Lung (tissue), 12 donors: ENCODE data around the gene B4GALT5. TPM values are rescaled to one million over a fixed set of nuclear protein-coding genes. Genes with fewer than 3 reads are reported as not detected.

ENCODE experiments used
- ATAC-seq: fragments of 200-7000 bp; cut with Tn5 transposase; one replicate; pipeline ENCODE4 v1.9.1; 2020; ENCODE audit warnings: moderate number of reproducible peaks; ENCODE audit not compliant: insufficient read depth, low FRiP score
- DNase-seq, 3 donors: peaks; one replicate each; pipeline ENCODE4 v3.0.0-alpha.2; 2013 to 2017
- H3K27ac ChIP-seq, 2 donors: one replicate each; pipeline ENCODE4 v1.5.1; 2013; ENCODE audit warnings: mild to moderate bottlenecking in 2 of 2, moderate library complexity in 2 of 2, control low read depth in 1 of 2, inconsistent platforms in 1 of 2, low read depth in 1 of 2, low read length in 1 of 2
- H3K27me3 ChIP-seq, 3 donors: one replicate each; pipeline ENCODE4 v1.5.1; 2013; ENCODE audit warnings: low read length in 2 of 3; ENCODE audit not compliant: control insufficient read depth in 3 of 3, insufficient read depth in 3 of 3
- H3K36me3 ChIP-seq, 4 donors: one replicate each; pipeline ENCODE4 v1.5.1; 2013; ENCODE audit warnings: low read length in 4 of 4, mild to moderate bottlenecking in 1 of 4, moderate library complexity in 1 of 4; ENCODE audit not compliant: control insufficient read depth in 4 of 4, insufficient read depth in 4 of 4
- H3K4me1 ChIP-seq, 5 donors: one replicate each; pipeline ENCODE4 v1.5.1; 2013; ENCODE audit warnings: low read length in 5 of 5, mild to moderate bottlenecking in 2 of 5, moderate library complexity in 1 of 5; ENCODE audit not compliant: control insufficient read depth in 5 of 5, insufficient read depth in 5 of 5
- H3K4me3 ChIP-seq: one replicate; pipeline ENCODE4 v1.5.1; 2013; ENCODE audit warnings: mild to moderate bottlenecking, control low read depth, moderate library complexity
- H3K9ac ChIP-seq, 2 donors: one replicate each; pipeline ENCODE4 v1.5.1; 2013; ENCODE audit warnings: low read length in 2 of 2, control low read depth in 1 of 2; ENCODE audit not compliant: insufficient read depth in 1 of 2
- H3K9me3 ChIP-seq, 4 donors: one replicate each; pipeline ENCODE4 v1.5.1; 2013; ENCODE audit warnings: low read length in 3 of 4, mild to moderate bottlenecking in 1 of 4, moderate library complexity in 1 of 4; ENCODE audit not compliant: control insufficient read depth in 4 of 4, insufficient read depth in 3 of 4
- CTCF ChIP-seq: IDR thresholded peaks from 2 replicates; pipeline ENCODE4 v1.5.1; 2012; ENCODE audit warnings: mild to moderate bottlenecking; ENCODE audit errors: control extremely low read depth, extremely low read depth
- WGBS, 2 donors: extraction: QIAGEN DNeasy Blood & Tissue Kit; methylation state at CpG; one replicate each; pipeline ENCODE4 v1.1.7; 2013; 5-methylcytosine and 5-hydroxymethylcytosine counted together
- polyA plus RNA-seq, 2 donors: library from polyadenylated mRNA; stranded (reverse); fragments of 200-250 nt; gene quantifications; one replicate each; pipeline ENCODE4 v1.2.1, GENCODE V29; 2013
- total RNA-seq, 2 donors: library from RNA; depleted of rRNA in 1 of 2; stranded (reverse); fragments of >200 nt in 1 of 2; gene quantifications; one replicate each; pipeline ENCODE4 v1.2.1, GENCODE V29; 2014 to 2021
- donor health status: control.
- donor health status: control.
- donor health status: Bipolar disorder and iron deficiency.
- donor health status: healthy.
- donor health status: DM: yes; HTN: yes; CAD: no.

Gene B4GALT5
- total and polyA plus RNA-seq, 4 donors, result 13.9 to 56.7 (median 41.9) TPM

DNA sequence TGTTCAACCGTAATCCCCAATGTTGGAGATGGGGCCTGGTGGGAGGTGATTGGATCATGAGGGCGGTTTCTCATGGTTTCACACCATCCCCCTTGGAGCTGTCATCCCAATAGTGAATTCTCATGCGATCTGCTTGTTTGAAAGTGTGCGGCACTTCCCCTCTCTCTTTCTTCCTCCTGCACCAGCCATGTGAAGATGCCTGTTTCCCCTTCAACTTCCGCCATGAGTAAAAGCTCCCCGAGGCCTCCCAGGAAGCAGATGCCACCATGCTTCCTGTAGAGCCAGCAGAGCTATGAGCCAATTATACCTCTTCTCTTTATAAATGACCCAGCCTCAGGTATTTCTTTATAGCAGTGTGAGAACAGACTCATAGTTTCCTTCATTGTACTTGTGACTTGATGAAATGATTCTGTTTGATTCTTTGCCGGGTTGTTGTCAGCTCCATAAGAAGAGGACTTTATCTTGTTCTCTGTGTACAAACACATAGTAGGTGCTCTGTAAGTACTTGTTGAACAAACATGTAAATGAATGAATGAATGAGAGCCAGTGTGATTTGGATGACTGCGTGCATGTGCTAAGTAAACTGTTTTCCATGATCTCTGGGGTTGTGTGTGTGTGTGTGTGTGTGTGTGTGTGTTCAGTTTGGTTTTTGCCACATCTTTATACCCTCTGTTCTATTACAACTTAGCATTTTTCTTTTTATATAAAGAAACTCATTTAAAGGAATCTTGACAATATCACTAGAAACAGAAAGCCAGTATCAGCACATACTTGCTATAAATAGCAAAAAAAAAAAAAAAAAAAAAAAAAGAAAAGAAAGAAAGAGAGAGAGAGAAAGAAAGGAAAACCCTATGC, 123.3 kb downstream of the B4GALT5 start:
- no peaks in the 10 kb centered on the region for H3K9me3 ChIP-seq
- no peak overlapping the region for H3K9ac ChIP-seq
- ATAC-seq (no peak), DNase-seq (no peak)
- H3K27ac ChIP-seq, result no peak overlapping the region
- no peak overlapping the region for H3K4me3 ChIP-seq
- no peaks in the 10 kb centered on the region for H3K27me3 ChIP-seq
- TF ChIP-seq CTCF, result no peak
- 65 to 72% methylated on average over 8 of the region's 8 CpGs for WGBS, 2 donors
- H3K4me1 ChIP-seq, result peaks cover 0 to 18% (median 6%) of the 10 kb centered on the region in 5 donors
- no peaks in the 10 kb centered on the region for H3K36me3 ChIP-seq

DNA sequence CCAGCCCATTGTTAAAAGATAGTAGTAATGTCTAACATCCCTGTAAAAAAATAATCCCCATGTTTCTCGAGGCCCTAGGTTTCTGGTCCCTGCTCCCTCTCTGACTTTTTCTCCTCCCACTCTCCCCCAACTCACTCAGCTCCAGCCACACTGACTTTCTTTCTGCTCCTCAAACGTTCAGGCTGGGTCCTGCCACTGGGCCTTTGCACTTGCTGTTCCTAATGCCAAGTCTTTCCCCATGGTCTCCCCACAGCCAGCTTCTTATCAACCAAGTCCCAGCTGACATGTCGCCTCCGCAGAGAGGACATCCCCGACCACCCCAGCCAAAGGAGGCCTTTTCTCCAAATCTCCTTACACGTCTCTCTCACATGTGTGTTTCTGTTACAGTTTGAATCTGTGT, 123.9 kb downstream of the B4GALT5 start:
- 91 to 97% methylated on average over 6 of the region's 6 CpGs for WGBS, 2 donors
- no peak overlapping the region for H3K4me3 ChIP-seq
- H3K36me3 ChIP-seq, result no peaks in the 10 kb centered on the region
- H3K4me1 ChIP-seq, result peaks cover 0 to 14% (median 6%) of the 10 kb centered on the region in 5 donors
- no peaks in the 10 kb centered on the region for H3K9me3 ChIP-seq
- ATAC-seq (no peak), DNase-seq (no peak)
- no peaks in the 10 kb centered on the region for H3K27me3 ChIP-seq
- H3K9ac ChIP-seq, result no peak overlapping the region
- no peak overlapping the region for H3K27ac ChIP-seq
- no peak for TF ChIP-seq CTCF

DNA sequence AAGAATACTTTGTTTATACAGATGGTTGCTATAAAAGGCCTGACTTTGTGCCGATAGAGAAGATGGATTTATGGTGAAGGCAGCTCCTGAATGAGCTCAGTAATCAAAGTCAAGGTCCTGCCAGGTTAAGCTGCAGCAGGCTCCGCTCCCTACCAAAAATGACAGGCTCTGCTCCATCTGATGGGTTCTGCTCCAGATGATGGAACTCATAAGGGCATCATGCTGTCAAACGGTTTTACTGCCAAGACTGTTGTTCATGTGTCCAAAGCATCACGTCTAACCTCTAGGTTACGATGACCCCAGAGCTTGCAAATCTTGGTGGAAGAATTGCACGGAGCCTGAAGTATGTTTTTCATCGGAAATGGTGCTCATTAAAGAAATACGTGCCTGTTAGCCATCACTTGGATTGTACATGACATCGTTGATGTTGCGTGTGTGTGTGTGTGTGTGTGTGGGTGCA, 126.5 kb downstream of the B4GALT5 start:
- H3K9ac ChIP-seq, result no peak overlapping the region
- 49 to 71% methylated on average over 10 of the region's 10 CpGs for WGBS, 2 donors
- H3K27ac ChIP-seq, result no peak overlapping the region
- ATAC-seq (no peak), DNase-seq (no peak)
- peaks cover 0 to 11% (median 6%) of the 10 kb centered on the region in 5 donors for H3K4me1 ChIP-seq
- no peaks in the 10 kb centered on the region for H3K36me3 ChIP-seq
- no peak overlapping the region for H3K4me3 ChIP-seq
- no peak for TF ChIP-seq CTCF
- peaks cover 0 to 5% (median 0%) of the 10 kb centered on the region in 4 donors for H3K9me3 ChIP-seq
- H3K27me3 ChIP-seq, result no peaks in the 10 kb centered on the region
